HCT116 (cell line): ENCODE measurements around the gene GCNT3. TPM values are rescaled to one million over a fixed set of nuclear protein-coding genes. Genes with fewer than 3 reads are reported as not detected.

Experiments used
- ATAC-seq: fragments of 200-7000 bp; cut with Tn5 transposase; 2 replicates; pipeline ENCODE4 v1.9.1; 2020; ENCODE audit warnings: mild to moderate bottlenecking, moderate library complexity
- BruUV-seq: library from RNA; stranded (reverse); fragments of 400-500 nt; replicated peaks from 2 replicates; lab custom pipeline; 2021; lab: Mats Ljungman, UMichigan
- CTCF ChIA-PET: fragments of 300-600 bp; sonication (Branson Sonifier 250); formaldehyde crosslinking; loops from one replicate; lab custom pipeline; 2021; ENCODE audit warnings: antibody characterized with exemption; lab: Charles Lee
- POLR2A ChIA-PET: fragments of 300-600, 350-600 bp; sonication (Branson Sonifier 250); formaldehyde crosslinking; loops from one replicate; lab custom pipeline; 2021; ENCODE audit warnings: antibody characterized with exemption; lab: Charles Lee
- RAD21 ChIA-PET, 2 experiments: fragments of 300-600 bp; sonication (Branson Sonifier 250); formaldehyde crosslinking; loops; one replicate each; lab custom pipeline; 2023; ENCODE audit warnings: low total read pairs in 2 of 2; ENCODE audit not compliant: uncharacterized antibody in 2 of 2, unreplicated experiment in 2 of 2, low non-redundant PET in 1 of 2; lab: Charles Lee
- DNase-seq: peaks from one replicate; pipeline ENCODE4 v3.0.0-alpha.2; 2010; ENCODE audit warnings: low read depth, low spot score
- H2AFZ ChIP-seq: fragments of 200-600 bp; shearing (Covaris generic), sonication (generic); 2 replicates; pipeline ENCODE4 v1.6.1; 2017; ENCODE audit warnings: low read depth, mixed run types, mixed read lengths, antibody characterized with exemption, low read length; ENCODE audit not compliant: poor library complexity, severe bottlenecking
- H3K27ac ChIP-seq: 2 replicates; pipeline ENCODE4 v1.5.1; 2012; ENCODE audit warnings: low read depth, low read length
- H3K27me3 ChIP-seq: fragments of 200-600 bp; sonication (generic); 2 replicates; pipeline ENCODE4 v1.6.1; 2016; ENCODE audit warnings: mixed run types, low read length, mixed read lengths; ENCODE audit not compliant: insufficient read depth
- H3K36me3 ChIP-seq, 2 experiments: fragments of 200-500 bp in 1 of 2; fragments of 200-600 bp in 1 of 2; sonication (Bioruptor generic) in 1 of 2; sonication (generic) in 1 of 2; 2 replicates each; pipeline versions ENCODE4 v1.5.1 to v1.6.1; 2014 to 2016; ENCODE audit warnings: low read length in 2 of 2, inconsistent platforms in 1 of 2, mixed read lengths in 1 of 2, mixed run types in 1 of 2; ENCODE audit not compliant: insufficient read depth in 2 of 2, control insufficient read depth in 1 of 2
- H3K4me1 ChIP-seq, 2 experiments: fragments of 200-600 bp in 1 of 2; sonication (generic) in 1 of 2; 2 replicates each; pipeline versions ENCODE4 v1.5.1 to v1.6.1; 2012 to 2017; ENCODE audit warnings: low read length in 2 of 2, inconsistent platforms in 1 of 2, mild to moderate bottlenecking in 1 of 2, mixed read lengths in 1 of 2, mixed run types in 1 of 2, moderate library complexity in 1 of 2; ENCODE audit not compliant: insufficient read depth in 2 of 2, control insufficient read depth in 1 of 2
- H3K4me2 ChIP-seq: fragments of 200-600 bp; sonication (generic); 2 replicates; pipeline ENCODE4 v1.6.1; 2017; ENCODE audit warnings: mixed run types, low read length, mixed read lengths
- H3K4me3 ChIP-seq, 2 experiments: fragments of 200-600 bp in 1 of 2; sonication (generic) in 1 of 2; replicated peaks in 1 of 2; 2 replicates each; pipeline ENCODE4 v1.5.1; 2011 to 2016; ENCODE audit warnings: low read length in 2 of 2, control low read depth in 1 of 2, low read depth in 1 of 2, mild to moderate bottlenecking in 1 of 2, mixed read lengths in 1 of 2, mixed run types in 1 of 2
- H3K79me2 ChIP-seq: fragments of 200-600 bp; sonication (generic); 2 replicates; pipeline ENCODE4 v1.6.1; 2017; ENCODE audit warnings: mild to moderate bottlenecking, mixed run types, low read length, moderate library complexity, mixed read lengths; ENCODE audit not compliant: insufficient read depth
- H3K9ac ChIP-seq: fragments of 200-600 bp; sonication (generic); 2 replicates; pipeline ENCODE4 v1.6.1; 2016; ENCODE audit warnings: low read length, mixed read lengths
- H3K9me2 ChIP-seq: fragments of 200-600 bp; sonication (generic), shearing (Covaris generic); 2 replicates; pipeline ENCODE4 v1.6.1; 2017; ENCODE audit warnings: mixed run types, mild to moderate bottlenecking, moderate library complexity; ENCODE audit not compliant: insufficient read depth
- H3K9me3 ChIP-seq, 2 experiments: fragments of 200-500 bp in 1 of 2; fragments of 200-600 bp in 1 of 2; sonication (Bioruptor generic) in 1 of 2; sonication (generic) in 1 of 2; 2 replicates each; pipeline ENCODE4 v1.6.1; 2014 to 2017; ENCODE audit warnings: low read length in 2 of 2, mixed read lengths in 2 of 2, inconsistent platforms in 1 of 2, low read depth in 1 of 2, mild to moderate bottlenecking in 1 of 2, mixed run types in 1 of 2, moderate library complexity in 1 of 2; ENCODE audit not compliant: control insufficient read depth in 1 of 2, insufficient read depth in 1 of 2
- H4K20me1 ChIP-seq: fragments of 200-600 bp; sonication (generic), shearing (Covaris generic); 2 replicates; pipeline ENCODE4 v1.6.1; 2017; ENCODE audit warnings: mixed run types, mild to moderate bottlenecking, moderate library complexity; ENCODE audit not compliant: insufficient read depth
- CEBPB ChIP-seq: IDR thresholded peaks from 2 replicates; pipeline ENCODE4 v1.6.1; 2012; ENCODE audit warnings: low read depth
- EGR1 ChIP-seq: IDR thresholded peaks from 2 replicates; pipeline ENCODE4 v1.6.1; 2012; ENCODE audit warnings: low read depth
- ELF1 ChIP-seq: IDR thresholded peaks from 2 replicates; pipeline ENCODE4 v1.6.1; 2012; ENCODE audit warnings: low read depth, borderline replicate concordance
- EZH2 ChIP-seq: fragments of 200-600 bp; sonication (generic); IDR thresholded peaks from 2 replicates; pipeline ENCODE4 v1.6.1; 2017; ENCODE audit warnings: antibody characterized with exemption, mixed run types
- EZH2phosphoT487 ChIP-seq: fragments of 200-600 bp; IDR thresholded peaks from 2 replicates; pipeline ENCODE4 v1.6.1; 2018; ENCODE audit warnings: antibody characterized with exemption, borderline replicate concordance
- FOSL1 ChIP-seq: IDR thresholded peaks from 2 replicates; pipeline ENCODE4 v1.6.1; 2012; ENCODE audit warnings: low read depth
- JUND ChIP-seq: IDR thresholded peaks from 2 replicates; pipeline ENCODE4 v1.6.1; 2012
- POLR2A ChIP-seq: IDR thresholded peaks from 2 replicates; pipeline ENCODE4 v1.7.0; 2011; ENCODE audit warnings: borderline replicate concordance; ENCODE audit not compliant: insufficient read depth, insufficient read length; ENCODE audit errors: extremely low read depth
- RAD21 ChIP-seq: IDR thresholded peaks from 2 replicates; pipeline ENCODE4 v1.6.1; 2012; ENCODE audit warnings: low read depth, mild to moderate bottlenecking
- SRF ChIP-seq: IDR thresholded peaks from 2 replicates; pipeline ENCODE4 v1.6.1; 2012; ENCODE audit warnings: low read depth
- TCF7L2 ChIP-seq: IDR thresholded peaks from 2 replicates; pipeline ENCODE4 v1.7.0; 2011; ENCODE audit warnings: borderline replicate concordance, inconsistent platforms; ENCODE audit not compliant: insufficient read depth, insufficient read length; ENCODE audit errors: extremely low read depth
- YY1 ChIP-seq: IDR thresholded peaks from 2 replicates; pipeline ENCODE4 v1.6.1; 2011; ENCODE audit warnings: low read length, low read depth, moderate library complexity, mild to moderate bottlenecking; ENCODE audit not compliant: insufficient replicate concordance; ENCODE audit errors: extremely low read depth
- ZFX ChIP-seq: fragments of 450-650 bp; IDR thresholded peaks from 2 replicates; pipeline ENCODE4 v1.6.1; 2017
- ZNF274 ChIP-seq: fragments of 200-500 bp; sonication (Bioruptor generic); IDR thresholded peaks from 2 replicates; pipeline ENCODE4 v1.6.1; 2014; ENCODE audit warnings: mild to moderate bottlenecking, low read depth, low read length, inconsistent platforms
- intact Hi-C: fragments of 100-400 bp; cut with micrococcal nuclease; formaldehyde crosslinking; loops from 2 replicates; pipeline ENCODE4 v1.10.0; 2022
- total RNA-seq: library from RNA; stranded (reverse); gene quantifications from one replicate; pipeline ENCODE4 v1.2.1, GENCODE V29; 2021; ENCODE audit not compliant: unreplicated experiment
- TF ChIP-seq, protein P1 (sequence below): IDR thresholded peaks from 2 replicates; pipeline ENCODE4 v1.6.1; 2012
- TF ChIP-seq, protein P2 (sequence below), 3 experiments: fragments of 200-600 bp in 1 of 3; sonication (generic) in 1 of 3; IDR thresholded peaks in 2 of 3; conservative IDR thresholded peaks in 1 of 3; 2 replicates each; pipeline ENCODE4 v1.5.1; 2012 to 2017; ENCODE audit warnings: low read depth in 2 of 3, low read length in 2 of 3, antibody characterized with exemption in 1 of 3, borderline replicate concordance in 1 of 3, control low read depth in 1 of 3, mild to moderate bottlenecking in 1 of 3, mixed read lengths in 1 of 3, mixed run types in 1 of 3, moderate library complexity in 1 of 3; ENCODE audit not compliant: insufficient read depth in 1 of 3

GCNT3 gene
- total RNA-seq, 1 experiment from 2014 or later, result 5.6 TPM

DNA sequence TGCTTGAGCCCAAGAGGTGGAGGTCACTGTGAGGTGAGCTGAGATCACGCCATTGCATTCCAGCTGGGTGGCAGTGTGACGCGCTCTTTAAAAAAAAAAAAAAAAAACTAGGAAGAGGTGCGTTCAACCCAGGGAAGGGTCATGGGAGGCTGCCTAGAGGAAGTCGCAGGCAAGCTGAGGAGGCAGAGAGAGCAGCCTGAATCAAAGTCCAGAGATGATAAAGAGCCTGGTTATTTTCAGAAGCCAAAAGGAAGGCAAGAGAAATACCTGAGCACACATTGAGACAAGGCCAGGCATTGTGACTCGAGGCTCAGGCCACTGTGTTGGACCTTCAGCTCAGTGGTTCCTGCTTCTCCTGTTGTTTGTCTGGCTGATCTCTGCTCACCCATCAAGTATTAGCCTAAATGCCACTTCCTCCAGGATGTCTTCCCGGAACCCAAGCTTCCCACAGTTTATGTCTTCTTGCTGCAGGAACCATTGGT, 16.1 kb upstream of the GCNT3 start:
- Histone ChIP-seq H3K36me3 (no peaks in the 10 kb centered on the region), H3K4me3 (no peak overlapping the region), H3K27ac (no peak overlapping the region), H2AFZ (no peak overlapping the region), H3K27me3 (no peaks in the 10 kb centered on the region), H3K4me1 (no peaks in the 10 kb centered on the region), H3K9me3 (no peaks in the 10 kb centered on the region), H3K79me2 (no peaks in the 10 kb centered on the region), H3K9me2 (no peaks in the 10 kb centered on the region), H3K4me2 (no peak overlapping the region), H3K9ac (no peak overlapping the region), H4K20me1 (no peaks in the 10 kb centered on the region)
- DNase-seq (no peak), ATAC-seq (no peak)
- ChIA-PET POLR2A (no interaction called here), RAD21 (no interaction called here), CTCF (no interaction called here)
- intact Hi-C loops, result no loop called here
- no TSS peak for BruUV-seq
- no peak for TF ChIP-seq POLR2A
- TF ChIP-seq ELF1, result no peak
- TF ChIP-seq, protein P1, sequence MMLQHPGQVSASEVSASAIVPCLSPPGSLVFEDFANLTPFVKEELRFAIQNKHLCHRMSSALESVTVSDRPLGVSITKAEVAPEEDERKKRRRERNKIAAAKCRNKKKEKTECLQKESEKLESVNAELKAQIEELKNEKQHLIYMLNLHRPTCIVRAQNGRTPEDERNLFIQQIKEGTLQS, result no peak
- no peak for TF ChIP-seq TCF7L2
- TF ChIP-seq ZFX, result no peak
- no peak for TF ChIP-seq EZH2
- no peak for TF ChIP-seq CEBPB

DNA sequence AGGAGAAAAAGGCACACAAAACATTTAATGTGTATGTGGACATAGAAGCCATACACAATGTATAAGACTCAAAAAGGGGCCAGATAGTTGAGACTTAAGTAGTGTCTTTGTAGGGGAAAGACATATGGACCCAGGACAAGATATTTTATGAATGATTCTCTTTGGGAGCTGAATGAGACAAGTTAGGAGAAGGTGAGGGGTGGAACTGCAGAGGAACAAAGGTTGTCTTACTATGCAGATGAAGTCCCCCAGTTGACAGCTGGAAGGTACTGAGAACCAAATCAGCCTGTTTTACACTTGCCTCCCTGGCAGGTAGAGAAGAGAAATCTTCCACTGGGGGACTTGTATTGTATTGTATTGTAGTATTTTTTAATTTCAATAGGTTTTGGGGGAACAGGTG, 14.9 kb upstream of the GCNT3 start:
- intact Hi-C loops, result no loop called here
- Histone ChIP-seq H3K36me3 (no peaks in the 10 kb centered on the region), H3K9me3 (no peaks in the 10 kb centered on the region), H3K79me2 (no peaks in the 10 kb centered on the region), H3K4me1 (no peaks in the 10 kb centered on the region), H3K4me2 (no peak overlapping the region), H3K9me2 (no peaks in the 10 kb centered on the region), H2AFZ (no peak overlapping the region), H3K9ac (no peak overlapping the region), H4K20me1 (no peaks in the 10 kb centered on the region), H3K27ac (no peak overlapping the region), H3K4me3 (no peak overlapping the region), H3K27me3 (no peaks in the 10 kb centered on the region)
- TF ChIP-seq EZH2phosphoT487 (no peak), SRF (no peak), FOSL1 (no peak), RAD21 (no peak), YY1 (no peak), EGR1 (no peak), JUND (no peak), ZNF274 (no peak), EZH2 (no peak)
- TF ChIP-seq, protein P2, sequence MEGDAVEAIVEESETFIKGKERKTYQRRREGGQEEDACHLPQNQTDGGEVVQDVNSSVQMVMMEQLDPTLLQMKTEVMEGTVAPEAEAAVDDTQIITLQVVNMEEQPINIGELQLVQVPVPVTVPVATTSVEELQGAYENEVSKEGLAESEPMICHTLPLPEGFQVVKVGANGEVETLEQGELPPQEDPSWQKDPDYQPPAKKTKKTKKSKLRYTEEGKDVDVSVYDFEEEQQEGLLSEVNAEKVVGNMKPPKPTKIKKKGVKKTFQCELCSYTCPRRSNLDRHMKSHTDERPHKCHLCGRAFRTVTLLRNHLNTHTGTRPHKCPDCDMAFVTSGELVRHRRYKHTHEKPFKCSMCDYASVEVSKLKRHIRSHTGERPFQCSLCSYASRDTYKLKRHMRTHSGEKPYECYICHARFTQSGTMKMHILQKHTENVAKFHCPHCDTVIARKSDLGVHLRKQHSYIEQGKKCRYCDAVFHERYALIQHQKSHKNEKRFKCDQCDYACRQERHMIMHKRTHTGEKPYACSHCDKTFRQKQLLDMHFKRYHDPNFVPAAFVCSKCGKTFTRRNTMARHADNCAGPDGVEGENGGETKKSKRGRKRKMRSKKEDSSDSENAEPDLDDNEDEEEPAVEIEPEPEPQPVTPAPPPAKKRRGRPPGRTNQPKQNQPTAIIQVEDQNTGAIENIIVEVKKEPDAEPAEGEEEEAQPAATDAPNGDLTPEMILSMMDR (IDR thresholded peaks at IDR 0.05 in 2 of 3, conservative IDR thresholded peaks at IDR 0.05 in 1 of 3; ENCODE audit: borderline replicate concordance in 1 of 3, insufficient read depth in 1 of 3, low read depth in 2 of 3, low read length in 2 of 3), result no peak
- TF ChIP-seq, protein P1, result no peak
- POLR2A ChIA-PET, result no interaction called here
- ATAC-seq (no peak), DNase-seq (no peak)
- no TSS peak for BruUV-seq
- CTCF ChIA-PET, result interaction anchor here (1.0 kb wide), 1 partner anchor 11 kb away, joined by 3 read pairs; no protein-coding TSS in a partner anchor
- RAD21 ChIA-PET, result no interaction called here
